ENCODE measurements around the gene BRK1.
"Not testable (repeated sequence)": the region's sequence is repeated elsewhere in the genome, so short reads cannot be mapped to it uniquely, and the experiment has no call there.

BRK1 gene

DNA sequence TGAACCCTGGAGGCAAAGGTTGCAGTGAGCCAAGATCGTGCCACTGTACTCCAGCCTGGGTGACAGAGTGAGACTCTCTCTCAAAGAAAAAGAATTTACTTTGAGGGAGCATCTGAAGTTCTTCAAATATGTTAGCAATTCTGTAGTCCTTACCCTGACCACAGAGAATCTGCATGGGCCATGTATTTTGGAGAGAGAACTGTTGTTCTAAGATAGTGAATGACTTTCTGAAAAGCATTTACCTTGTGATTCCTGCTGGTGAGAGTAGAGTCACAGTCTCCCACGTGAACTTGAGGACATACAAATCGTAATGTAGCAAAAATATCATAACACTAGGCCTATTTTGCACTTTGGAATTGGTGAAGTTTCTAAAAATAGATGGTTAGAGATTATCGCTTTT lies 3.9 kb downstream of the BRK1 start:
- H3K27ac ChIP-seq: no peak overlapping the region
- ChIA-PET CTCF (interaction anchor here (0.6 kb wide), 1 partner anchor 119 kb away, joined by 3 read pairs; no protein-coding TSS in a partner anchor), POLR2A (ENCODE audit: low non-redundant PET) (no interaction called here)
- TF ChIP-seq, protein P1, sequence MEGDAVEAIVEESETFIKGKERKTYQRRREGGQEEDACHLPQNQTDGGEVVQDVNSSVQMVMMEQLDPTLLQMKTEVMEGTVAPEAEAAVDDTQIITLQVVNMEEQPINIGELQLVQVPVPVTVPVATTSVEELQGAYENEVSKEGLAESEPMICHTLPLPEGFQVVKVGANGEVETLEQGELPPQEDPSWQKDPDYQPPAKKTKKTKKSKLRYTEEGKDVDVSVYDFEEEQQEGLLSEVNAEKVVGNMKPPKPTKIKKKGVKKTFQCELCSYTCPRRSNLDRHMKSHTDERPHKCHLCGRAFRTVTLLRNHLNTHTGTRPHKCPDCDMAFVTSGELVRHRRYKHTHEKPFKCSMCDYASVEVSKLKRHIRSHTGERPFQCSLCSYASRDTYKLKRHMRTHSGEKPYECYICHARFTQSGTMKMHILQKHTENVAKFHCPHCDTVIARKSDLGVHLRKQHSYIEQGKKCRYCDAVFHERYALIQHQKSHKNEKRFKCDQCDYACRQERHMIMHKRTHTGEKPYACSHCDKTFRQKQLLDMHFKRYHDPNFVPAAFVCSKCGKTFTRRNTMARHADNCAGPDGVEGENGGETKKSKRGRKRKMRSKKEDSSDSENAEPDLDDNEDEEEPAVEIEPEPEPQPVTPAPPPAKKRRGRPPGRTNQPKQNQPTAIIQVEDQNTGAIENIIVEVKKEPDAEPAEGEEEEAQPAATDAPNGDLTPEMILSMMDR (conservative IDR thresholded peaks at IDR 0.05; ENCODE audit: low read depth): no peak
- no peak for DNase-seq (ENCODE audit: low spot score)

DNA sequence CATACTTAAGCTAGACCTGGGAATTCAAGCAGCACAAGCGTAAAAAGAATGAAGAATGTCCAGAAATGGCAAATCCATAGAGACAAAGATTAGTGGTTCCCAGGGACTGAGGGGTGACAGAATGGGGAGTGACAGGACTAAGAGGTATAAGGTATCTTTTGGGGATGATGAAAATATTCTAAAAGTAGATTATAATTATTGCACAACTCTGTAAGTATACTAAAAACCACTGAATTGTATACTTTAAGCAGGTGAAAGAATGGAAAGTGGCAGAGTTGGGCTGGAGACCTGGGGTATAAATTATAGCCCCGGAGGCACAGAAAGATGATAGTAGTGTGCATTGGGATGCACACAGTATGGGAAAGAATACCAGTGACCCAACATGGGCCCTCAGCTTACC lies 5.6 kb downstream of the BRK1 start:
- H3K27ac ChIP-seq: no peak overlapping the region
- TF ChIP-seq, protein P1 (conservative IDR thresholded peaks at IDR 0.05; ENCODE audit: low read depth): no peak
- ChIA-PET CTCF (no interaction called here), POLR2A (ENCODE audit: low non-redundant PET) (no interaction called here)
- no peak for DNase-seq (ENCODE audit: low spot score)

DNA sequence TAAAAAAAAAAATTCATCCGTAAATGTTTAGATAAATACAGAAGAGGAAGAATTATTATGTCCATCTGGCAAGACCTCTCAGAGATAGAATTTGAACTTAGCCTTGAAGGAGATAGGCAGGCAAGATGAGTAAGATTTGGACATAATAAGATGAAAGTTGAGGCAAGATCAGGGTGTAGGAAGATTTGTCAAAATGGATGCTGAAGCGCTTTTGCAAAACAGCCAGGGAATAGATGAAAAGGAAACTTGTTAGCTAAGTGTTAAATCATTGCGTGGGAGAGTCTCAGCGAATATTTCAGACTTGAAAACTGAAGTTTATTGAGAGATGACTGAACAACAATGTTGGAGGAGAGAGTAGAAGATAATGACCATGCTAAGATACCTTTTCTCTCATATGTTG lies 7.2 kb downstream of the BRK1 start:
- no peak overlapping the region for H3K27ac ChIP-seq
- TF ChIP-seq, protein P1 (conservative IDR thresholded peaks at IDR 0.05; ENCODE audit: low read depth): no peak
- POLR2A ChIA-PET (ENCODE audit: low non-redundant PET): no interaction called here
- DNase-seq (ENCODE audit: low spot score): no peak
- CTCF ChIA-PET: interaction anchor here (0.9 kb wide), 1 partner anchor 42 kb away, joined by 4 read pairs; the partner anchor contains the start of gene IRAK2

DNA sequence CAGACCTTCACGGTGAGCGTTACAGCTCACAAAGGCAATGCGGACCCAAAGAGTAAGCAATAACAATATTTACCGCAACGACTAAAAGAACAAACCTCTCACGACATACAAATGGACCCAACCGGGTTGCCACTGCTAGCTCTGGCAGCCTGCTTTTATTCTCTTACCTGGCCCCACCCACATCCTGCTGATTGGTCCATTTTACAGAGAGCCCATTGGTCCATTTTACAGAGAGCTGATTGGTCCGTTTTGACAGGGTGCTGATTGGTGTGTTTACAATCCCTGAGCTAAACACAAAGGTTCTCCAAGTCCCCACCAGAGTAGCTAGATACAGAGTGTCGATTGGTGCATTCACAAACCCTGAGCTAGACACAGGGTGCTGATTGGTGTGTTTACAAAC lies 20.4 kb downstream of the BRK1 start:
- POLR2A ChIA-PET (ENCODE audit: low non-redundant PET); DNase-seq (ENCODE audit: low spot score); CTCF ChIA-PET; H3K27ac ChIP-seq: not testable (repeated sequence)

DNA sequence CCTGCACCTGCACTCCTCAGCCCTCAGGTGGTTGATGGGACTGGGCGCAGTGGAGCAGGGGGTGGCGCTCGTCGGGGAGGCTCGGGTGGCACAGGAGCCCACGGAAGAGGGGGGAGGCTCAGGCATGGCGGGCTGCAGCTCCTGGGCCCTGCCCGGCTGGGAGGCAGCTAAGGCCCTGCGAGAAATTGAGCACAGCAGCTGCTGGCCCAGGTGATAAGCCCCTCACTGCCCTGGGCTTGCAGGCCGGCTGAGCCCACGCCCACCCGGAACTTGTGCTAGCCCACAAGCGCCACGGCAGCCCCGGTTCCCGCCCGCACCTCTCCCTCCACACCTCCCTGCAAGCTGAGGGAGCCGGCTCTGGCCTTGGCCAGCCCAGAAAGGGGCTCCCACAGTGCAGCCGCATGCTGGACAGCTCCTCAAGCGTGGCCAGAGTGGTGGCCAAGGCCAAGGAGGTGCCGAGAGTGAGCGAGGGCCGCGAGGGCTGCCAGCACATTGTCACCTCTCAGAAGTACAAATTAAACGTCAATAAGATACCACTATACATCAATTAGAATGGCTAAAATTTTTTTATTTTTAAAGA lies 21.0 kb downstream of the BRK1 start:
- ChIA-PET CTCF (no interaction called here), POLR2A (ENCODE audit: low non-redundant PET) (no interaction called here)
- no peak overlapping the region for H3K27ac ChIP-seq
- TF ChIP-seq, protein P1 (conservative IDR thresholded peaks at IDR 0.05; ENCODE audit: low read depth): no peak
- DNase-seq (ENCODE audit: low spot score): no peak

DNA sequence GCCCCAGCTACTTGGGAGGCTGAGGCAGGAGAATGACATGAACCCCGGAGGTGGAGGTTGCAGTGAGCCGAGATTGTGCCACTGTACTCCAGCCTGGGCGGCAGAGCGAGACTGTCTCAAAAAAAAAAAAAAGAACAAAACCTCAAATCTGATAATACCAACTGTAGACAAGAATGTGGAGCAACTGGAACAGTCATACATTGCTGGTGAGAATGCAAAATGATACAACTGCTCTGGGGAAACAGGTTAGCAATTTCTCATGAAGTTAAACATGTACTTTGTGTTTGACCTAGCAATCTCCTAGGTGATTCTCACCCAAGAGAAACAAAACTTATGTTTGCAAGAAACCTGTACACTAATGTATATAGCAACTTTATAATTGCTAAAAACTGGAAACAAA lies 21.7 kb downstream of the BRK1 start:
- ChIA-PET POLR2A (ENCODE audit: low non-redundant PET) (no interaction called here), CTCF (no interaction called here)
- no peak overlapping the region for H3K27ac ChIP-seq
- DNase-seq (ENCODE audit: low spot score): no peak
- TF ChIP-seq, protein P1 (conservative IDR thresholded peaks at IDR 0.05; ENCODE audit: low read depth): no peak

DNA sequence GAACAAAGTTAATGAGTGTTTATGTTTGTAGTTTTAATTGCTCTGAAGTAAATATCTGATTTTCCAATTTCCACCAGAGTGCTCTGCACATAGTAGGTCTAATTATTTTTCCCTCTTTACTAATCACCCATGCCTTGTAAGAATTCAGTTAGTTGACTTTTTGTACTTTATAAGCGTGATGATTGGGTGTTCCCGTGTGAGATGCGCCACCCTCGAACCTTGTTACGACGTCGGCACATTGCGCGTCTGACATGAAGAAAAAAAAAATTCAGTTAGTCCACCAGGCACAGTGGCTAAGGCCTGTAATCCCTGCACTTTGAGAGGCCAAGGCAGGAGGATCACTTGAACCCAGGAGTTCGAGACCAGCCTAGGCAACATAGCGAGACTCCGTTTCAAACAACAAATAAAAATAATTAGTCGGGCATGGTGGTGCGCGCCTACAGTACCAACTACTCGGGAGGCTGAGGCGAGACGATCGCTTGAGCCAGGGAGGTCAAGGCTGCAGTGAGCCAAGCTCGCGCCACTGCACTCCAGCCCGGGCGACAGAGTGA lies 25.6 kb downstream of the BRK1 start:
- H3K27ac ChIP-seq: peak overlapping the region; percentile 85
- TF ChIP-seq, protein P1 (conservative IDR thresholded peaks at IDR 0.05; ENCODE audit: low read depth): no peak
- no peak for DNase-seq (ENCODE audit: low spot score)
- ChIA-PET CTCF (no interaction called here), POLR2A (ENCODE audit: low non-redundant PET) (no interaction called here)

Data from RWPE1 (cell line).